Activated gamma-delta T cell treated with Interleukin-2 at 50 U/mL for 16 hours (primary cell): ENCODE data around the gene SP2.

Experiments
- DNase-seq: peaks from one replicate; pipeline ENCODE4 v3.0.0-alpha.2; 2020

SP2 gene

DNA sequence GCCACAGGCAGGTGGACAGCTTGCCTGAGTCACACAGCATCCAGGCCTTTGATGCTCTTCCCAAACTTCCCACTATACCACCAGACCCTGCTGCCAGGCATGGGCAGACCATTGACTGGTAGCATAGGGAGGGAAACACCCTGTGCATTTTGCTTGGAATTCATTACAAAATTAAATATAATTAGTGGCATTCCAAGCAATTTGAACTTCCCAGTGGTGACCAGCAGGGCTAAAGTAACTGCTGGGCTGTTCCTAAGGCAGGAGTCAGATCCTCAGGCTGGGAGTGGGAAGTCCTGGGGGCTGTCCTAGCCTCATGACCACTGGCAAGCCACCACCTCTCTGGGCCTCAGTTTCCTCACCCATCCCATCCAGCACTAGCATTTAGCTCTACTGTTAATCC lies 57.9 kb downstream of the SP2 start:
- no peak for DNase-seq

DNA sequence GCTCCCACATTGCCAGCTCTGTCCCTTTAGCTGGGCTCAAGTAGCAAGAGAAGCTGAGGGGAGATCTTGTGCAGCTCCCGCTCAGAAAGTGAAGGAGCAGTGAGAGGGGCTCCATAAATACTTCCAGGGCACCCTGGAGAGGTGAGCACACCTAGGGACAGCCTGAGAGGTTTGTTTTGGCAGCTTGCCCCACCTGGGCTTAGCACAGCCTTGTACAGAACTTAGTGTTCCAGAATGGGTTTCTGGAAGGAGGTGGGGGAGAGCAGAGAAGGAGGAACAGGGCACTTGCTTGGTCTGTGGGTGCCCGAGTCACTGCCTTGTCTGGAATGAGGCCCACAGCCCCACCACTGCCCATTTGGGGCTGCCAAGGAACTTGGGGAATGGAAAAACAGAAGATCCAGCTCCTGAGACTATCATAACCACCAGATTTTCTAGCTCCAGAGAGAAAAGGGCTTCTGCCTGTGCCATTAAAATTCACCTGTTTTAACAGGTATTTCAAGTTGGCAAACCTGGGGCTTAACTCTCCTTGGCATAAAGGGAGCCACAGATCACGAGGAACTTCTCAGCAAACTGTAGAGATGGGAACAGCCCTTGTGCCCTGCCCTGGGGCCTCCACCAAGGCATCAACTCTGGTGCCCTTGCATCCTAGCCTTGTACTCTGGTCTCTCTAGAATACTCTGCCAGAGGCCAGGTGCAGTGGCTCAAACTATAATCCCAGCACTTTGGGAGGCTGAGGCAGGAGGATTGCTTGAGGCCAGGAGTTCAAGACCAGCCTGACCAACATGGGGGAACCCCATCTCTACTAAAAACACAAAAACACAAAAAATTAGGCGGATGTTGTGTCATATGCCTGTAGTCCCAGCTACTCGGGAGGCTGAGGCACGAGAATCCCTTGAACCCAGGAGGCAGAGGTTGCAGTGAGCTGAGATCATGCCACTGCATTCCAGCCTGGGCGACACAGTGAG lies 59.7 kb downstream of the SP2 start:
- DNase-seq: no peak

DNA sequence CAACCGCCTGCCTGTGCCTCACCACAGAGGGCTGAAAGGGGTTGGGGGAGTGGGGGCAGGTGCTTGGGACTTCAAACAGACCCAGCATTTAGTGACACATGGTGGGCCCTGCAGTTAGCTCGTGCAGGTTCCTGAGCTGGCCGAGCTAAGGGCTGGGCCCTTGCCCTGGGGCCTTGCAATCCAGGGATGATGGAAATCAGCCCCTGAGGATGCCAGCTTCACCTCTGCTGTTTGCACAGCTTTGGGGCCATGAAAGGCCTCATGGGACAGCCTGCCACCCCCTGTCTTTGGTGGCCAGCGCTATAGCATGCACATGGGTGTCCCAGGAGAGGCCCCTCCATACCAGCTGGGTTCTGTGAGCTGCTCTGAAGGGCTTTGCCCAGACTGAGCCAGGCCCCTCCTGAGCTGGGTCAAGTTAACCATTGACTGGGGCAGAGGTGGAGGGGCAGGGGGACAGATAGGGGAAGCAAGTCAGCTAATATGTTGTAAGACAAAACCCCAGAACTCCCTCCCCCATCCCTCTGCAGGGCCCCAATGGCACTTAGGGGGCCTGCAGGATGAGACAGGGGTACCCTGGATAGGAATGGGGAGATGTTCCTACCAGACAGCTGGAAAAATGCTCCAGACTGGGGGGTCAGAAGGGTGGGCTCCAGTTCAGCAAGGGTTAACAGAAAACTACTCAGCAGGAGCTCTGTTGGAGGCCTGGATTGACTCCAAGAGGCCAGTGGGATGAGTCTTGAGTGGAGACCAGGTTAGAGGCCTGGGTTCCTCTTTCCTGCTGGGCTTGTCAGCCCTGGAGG lies 61.0 kb downstream of the SP2 start:
- DNase-seq: no peak

DNA sequence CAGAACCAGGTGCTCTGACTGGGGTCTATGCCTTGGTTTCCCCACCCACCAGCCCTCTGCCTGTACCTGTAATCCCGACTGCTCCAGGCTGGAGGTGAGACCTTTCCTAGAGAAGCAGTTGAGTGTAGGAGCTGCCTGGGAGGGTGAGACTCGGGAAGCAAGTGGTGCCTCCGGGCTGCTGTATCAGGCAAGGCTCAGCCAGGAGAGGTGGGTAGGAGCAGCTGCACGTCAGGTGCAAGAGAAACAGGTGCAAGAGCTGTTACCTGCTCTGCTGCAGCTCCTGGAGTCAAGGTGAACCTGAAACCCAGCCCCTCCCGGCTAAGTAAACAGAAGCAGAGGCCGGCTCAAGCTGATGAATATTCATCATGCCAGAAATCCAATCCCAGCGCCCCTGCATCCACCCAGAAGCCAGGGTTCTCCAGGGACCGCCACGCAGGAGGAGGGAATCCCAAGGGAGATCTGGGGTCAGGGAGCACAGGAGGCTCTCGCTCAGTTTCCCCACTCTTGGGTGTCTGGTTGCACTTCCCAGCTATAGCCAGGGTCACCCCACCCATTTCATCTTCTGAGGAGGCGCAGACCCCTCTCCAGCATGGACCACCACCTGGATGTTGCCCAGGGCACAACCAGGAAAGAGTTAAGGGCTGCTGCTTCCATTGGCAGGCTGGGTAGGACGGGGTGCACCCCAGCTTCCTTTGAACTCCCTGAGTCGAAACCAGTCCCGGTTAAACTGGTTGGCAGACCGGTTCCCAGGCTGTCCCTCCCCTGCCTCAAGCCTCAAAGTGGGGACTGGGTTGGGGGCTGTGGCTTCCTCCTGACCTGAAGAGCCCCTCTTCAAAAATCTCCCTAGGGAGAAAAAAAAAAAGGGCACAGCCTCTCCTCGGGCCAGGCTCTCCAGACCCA lies 61.8 kb downstream of the SP2 start, which contains the start of gene PRR15L:
TSS of gene PRR15L (minus strand) at position 293 of the 900 bp plus-strand sequence. CDS start 4,649 bp downstream, outside the sequence.
- DNase-seq: no peak

DNA sequence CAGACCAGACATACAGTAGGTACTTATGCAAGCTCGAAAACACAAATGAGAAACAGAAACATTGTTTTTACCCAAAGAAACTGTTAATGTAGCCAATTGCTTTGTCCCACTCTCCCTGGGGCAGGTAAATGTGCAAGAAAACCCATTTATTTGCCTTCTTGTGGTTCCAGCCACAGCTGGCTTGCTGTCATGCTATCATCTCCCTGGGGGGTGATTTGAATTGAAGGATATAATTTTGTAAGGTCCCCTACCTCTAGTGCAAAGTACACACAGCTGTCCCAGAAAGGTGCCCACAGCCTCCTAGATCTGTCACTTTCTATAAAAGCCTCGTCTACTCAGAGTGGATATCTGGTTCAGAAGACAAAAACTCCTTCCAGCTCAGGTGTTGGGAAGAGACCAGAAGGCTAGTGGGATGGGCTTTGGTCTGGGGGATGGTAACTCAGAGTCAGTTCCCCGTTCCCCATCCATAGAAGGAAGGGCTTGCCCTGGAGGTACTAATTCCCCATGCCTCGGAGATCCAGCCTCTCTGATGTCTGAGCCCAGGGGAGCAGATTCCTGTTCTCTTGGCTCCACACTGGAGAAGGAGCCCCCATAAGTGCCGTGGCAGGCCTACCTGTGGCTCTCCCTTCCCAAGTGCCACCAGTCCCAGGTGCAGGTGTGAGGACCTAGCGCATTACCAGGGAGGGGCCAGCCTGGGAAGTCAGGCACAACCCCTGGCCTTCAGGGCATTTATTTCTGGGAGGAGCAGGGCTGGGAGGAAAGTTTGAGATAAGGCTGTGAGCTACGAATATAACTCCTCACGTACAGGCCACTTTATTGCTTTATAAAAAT lies 64.0 kb downstream of the SP2 start:
- no peak for DNase-seq

DNA sequence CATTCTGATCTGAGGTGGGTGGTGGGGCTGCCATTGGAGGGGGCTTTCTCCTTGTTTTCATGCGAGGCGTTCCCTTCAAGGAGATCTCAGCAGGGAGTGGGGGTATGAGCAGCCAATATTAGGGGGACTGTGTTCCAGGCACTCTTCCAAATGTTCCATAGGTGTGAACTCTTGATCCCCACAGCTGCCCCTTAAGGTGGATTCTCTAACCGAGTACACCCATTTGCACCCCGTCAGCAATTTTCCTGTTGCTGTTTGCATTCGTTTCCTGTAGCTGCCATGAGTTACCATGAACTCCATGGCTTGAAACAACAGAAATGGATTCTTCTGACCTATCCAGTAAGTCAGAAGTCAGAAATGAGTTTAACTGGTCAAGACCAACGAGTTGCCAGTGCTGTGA lies 65.4 kb downstream of the SP2 start:
- no peak for DNase-seq

DNA sequence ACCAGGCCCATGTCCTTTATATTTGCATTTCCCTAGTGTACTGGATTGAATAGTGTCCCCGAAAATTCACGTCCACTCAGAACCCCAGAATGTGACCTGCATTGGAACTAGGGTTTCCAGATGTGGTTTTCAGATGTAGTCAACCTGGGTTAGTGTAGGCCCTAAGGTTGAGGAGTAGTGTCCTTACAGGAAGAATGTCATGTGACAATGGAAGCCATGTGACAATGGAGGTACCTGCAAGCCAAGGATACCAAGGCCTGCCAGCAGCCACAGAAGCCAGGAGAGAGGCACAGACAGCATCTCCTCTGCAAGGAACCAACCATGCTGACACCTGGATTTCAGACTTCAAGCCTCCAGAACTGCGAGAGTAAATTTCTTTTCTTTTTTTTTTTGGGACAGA lies 66.9 kb downstream of the SP2 start:
- no peak for DNase-seq

DNA sequence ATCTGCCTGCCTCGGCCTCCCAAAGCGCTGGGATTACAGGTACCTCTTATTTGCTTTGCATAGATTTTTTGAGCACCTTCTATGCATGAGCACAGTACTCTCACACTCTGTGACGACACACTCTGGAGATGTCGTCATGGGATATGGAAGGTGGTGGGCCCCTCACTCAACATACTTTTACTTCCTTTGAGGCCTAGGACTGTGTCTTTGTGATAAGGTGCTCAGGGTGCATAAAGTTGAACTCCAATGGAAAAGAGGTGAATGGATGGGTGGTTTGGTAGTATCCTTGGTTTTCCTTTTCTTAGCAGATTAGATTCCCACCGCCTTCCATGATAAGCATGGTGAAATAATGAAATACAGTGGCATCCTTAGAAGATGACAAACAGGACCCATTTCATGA lies 68.8 kb downstream of the SP2 start:
- no peak for DNase-seq

DNA sequence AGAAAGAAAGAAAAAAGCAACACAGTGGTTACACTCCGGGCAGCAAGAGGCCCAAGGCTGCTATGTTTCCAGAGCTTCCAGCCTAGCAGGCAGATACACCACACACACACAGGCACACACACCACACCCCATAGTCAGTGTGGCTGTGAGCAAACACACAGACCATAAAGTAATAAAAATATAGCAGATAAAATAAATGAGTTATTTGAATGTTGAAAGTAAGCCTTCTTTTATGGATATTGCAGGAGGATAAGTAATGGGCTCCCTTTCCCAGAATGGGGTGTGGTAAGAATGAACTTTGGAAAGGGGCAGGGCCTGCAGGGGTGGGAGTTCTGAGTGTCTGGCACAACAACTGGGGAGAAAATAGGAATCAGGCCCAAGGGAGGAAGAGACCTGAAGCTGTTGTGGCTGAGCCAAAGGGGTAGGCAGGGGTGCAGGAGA lies 70.1 kb downstream of the SP2 start:
- DNase-seq: no peak

DNA sequence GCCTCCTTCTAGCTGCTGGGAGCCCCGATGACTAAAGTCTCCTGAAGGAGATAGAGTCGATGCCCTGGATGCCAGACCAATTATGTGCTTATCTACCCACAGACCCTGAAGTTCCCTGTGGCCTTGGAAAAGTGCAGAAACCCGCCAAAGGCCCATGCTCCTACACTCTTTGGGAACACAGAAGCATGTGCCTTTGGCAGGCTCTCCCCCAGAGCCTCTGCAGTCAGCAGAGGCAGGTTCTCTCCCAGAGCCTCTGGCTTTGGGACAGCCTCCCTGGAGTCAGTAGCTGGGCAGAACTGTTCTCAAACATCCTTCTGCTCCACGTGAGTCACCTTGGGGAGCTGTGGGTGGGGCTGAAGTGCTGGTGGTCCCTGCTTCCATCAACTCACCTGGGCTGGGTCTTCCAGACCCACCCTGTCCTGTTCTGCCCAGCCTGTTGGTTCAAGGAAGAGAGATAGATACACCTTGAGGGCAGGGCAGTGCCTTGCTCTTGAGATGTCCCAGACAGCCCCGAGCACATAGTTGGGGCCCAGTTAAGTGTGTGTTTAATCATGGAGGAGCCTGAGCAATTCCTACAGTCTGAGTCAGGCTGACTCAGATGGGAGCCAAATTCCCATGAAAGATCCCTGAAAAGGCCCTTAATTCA lies 71.7 kb downstream of the SP2 start:
- no peak for DNase-seq

DNA sequence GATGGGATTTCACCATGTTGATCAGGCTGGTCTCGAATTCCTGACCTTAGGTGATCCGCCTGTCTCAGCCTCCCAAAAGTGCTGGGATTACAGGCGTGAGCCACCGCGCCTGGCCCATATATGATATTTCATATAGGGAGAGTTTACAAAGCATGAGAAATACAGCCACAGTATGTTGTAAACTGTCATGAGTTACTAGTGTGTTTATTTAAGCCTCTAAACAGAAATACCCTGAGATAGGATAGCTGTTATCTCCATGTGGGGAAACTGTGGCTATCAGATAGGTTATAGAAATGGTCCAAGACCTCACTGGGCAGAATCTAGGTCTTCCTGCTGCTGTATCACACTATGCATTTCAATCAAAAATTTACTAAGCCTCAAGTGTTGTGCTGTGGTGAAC lies 72.8 kb downstream of the SP2 start:
- DNase-seq: no peak

DNA sequence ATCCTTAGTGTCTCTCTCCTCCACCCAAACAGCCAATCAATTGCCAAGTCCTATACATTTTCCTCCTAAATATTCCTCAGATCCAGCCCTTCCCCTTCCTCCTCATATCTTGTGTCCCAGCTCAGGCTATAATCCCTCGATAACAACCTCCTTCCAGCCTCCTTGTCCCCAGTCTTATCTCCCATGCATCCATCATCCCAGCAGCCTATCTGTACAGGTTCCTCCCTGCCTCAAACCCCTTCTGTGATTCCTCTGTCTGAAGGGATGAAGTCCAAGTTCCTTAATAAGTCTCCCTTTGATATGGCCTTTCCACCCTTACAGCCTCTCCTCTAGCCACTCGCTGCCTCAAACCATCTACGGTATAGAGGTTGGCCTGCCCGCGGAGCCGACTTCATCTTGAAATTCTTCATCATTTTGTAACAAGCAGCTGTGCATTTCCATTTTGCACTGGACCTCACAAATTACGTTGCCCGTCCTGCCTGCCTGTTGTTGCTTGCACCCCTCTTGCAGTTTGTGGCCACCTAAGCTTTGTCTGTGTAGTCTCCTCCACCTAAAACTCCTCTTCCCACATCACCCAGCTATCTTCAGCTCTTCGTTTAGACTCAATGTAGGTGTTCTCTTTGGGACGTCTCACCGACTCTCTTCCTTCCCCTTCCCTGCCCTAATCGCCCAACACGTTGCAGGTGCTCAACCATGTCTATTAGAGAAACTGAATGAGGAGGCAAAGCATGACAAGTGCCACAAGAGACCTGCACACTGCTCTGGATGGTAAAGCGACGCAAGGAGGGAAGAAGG lies 74.1 kb downstream of the SP2 start:
- no peak for DNase-seq

DNA sequence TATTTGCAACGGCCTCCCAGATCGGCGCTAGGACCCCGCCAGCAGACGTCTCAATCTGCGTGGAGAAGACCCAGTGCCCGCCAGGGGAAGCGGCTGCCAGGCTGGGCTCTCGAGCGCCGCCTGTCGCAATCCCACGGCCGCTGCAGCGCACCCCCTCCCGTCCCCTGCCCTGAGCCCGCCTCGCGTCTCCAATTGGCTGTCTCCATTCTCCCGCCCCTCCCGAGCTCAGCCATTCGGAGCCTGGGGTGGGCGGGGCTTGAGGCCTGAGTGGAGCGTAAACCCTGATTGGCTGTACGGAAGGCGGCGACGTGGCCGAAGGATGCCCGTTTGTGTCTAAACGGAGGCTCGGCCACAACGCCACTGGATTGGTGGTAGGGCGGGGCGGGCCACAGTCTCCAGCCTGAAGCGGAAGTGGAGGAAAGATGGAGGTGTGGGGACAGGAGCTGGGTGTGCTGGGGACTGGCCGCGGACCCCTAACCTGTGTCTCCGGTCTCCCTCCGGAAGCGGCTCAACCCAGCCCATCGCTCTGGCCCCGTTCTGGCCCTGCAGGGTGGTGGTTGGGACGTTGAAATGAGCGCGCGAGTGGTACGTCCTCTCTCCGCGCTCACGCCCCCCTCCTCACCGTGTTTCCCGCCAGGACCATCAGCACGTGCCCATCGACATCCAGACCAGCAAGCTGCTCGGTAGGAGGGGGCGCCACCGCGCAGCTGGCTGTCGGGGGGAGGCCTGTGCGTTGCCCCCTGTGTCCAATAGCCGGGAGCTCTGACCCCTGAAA lies 74.9 kb downstream of the SP2 start, which contains the start of gene CDK5RAP3:
TSS of gene CDK5RAP3 (plus strand) at position 389 of the 775 bp plus-strand sequence. CDS start at position 423, 34 bp downstream.
- peak; percentile 98 for DNase-seq

DNA sequence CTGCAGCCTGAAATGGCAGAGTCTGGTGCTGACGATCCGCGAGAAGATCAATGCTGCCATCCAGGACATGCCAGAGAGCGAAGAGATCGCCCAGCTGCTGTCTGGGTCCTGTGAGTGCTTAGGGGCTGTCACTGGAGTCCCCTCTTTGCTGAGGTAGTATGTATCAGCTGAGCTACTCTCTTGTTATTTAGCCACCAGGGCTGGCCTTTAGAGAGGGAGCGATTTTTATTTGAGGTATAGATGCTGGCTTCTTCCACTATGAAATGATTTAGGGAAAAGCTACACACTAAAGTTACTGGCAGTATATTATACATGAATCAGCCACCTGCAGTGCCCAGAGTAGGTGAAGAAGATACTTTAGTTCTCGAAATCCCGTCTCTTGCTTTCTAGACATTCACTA lies 77.5 kb downstream of the SP2 start:
- no peak for DNase-seq

DNA sequence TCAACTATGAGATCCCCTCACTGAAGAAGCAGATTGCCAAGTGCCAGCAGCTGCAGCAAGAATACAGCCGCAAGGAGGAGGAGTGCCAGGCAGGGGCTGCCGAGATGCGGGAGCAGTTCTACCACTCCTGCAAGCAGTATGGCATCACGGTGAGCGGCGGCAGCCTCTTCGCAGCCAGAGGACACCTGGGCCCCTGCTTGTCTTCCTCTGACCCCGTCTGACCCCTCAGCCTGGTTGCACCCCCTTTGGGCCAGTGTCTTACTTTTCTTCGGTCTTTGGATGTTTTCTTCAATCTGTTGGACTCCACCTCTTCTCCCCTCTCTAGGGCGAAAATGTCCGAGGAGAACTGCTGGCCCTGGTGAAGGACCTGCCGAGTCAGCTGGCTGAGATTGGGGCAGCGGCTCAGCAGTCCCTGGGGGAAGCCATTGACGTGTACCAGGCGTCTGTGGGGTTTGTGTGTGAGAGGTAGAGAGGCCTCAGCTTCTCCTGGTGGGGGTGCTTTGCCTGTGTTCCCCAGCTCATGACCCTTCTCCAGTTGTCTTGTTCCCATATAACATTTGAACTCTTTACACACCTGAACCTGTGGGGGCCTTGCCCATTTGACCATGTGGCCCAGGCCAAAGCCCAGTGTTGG lies 79.3 kb downstream of the SP2 start:
- DNase-seq: no peak

DNA sequence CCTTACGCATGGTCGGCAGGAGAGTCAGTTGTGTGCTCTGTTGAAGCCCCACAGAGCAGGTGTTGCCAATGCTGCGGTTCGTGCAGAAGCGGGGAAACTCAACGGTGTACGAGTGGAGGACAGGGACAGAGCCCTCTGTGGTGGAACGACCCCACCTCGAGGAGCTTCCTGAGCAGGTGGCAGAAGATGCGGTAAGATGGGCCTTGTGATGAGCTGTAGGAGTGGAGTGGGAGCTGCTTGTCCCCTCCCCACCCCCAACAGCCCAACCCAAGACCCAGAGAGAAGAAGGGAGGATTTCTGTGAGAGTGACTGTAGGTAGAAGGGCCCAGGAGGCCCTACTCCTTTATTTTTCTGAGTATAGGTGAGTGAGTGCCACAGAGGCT lies 79.8 kb downstream of the SP2 start:
- DNase-seq: no peak

DNA sequence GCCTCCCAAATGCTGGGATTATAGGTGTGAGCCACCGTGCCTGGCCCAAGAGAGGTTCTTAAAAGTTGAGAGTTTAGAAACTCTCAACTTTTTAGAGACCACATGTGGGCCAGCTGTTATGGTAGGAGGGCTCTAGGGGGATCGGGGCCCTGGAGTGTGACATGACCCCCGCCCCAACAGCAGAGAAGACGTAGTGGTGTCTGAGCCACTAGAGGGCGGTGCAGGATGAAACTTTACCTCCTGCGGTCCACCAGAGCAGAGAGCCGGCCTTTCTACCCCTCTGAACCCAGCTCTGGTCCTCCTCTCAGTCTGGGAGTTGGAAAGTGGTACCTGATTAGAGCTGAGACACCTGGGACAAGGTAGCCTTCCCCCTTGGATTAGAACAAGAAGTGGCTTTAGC lies 82.3 kb downstream of the SP2 start:
- peak; percentile 31 for DNase-seq
